Aorta (tissue), 5 donors: ENCODE measurements around the gene MUC4. TPM values are rescaled to one million over a fixed set of nuclear protein-coding genes. Genes with fewer than 3 reads are reported as not detected.
A peak's percentile ranks its signal among the peaks of the same experiment; 100 is the strongest.

Experiments
- ATAC-seq: fragments of 200-7000 bp; cut with Tn5 transposase; one replicate; pipeline ENCODE4 v1.9.1; 2022; ENCODE audit warnings: moderate library complexity; ENCODE audit not compliant: low FRiP score
- DNase-seq, 2 donors: peaks; one replicate each; pipeline ENCODE4 v3.0.0-alpha.2; 2020
- H3K27ac ChIP-seq, 2 donors: one replicate each; pipeline ENCODE4 v1.5.1; 2013; ENCODE audit warnings: low read length in 2 of 2, mild to moderate bottlenecking in 2 of 2, moderate library complexity in 2 of 2, control low read depth in 1 of 2, inconsistent platforms in 1 of 2, low read depth in 1 of 2
- H3K27me3 ChIP-seq, 2 donors: one replicate each; pipeline ENCODE4 v1.6.1; 2013; ENCODE audit warnings: control low read depth in 1 of 2, low read length in 1 of 2, mild to moderate bottlenecking in 1 of 2, moderate library complexity in 1 of 2; ENCODE audit not compliant: insufficient read depth in 2 of 2, control insufficient read depth in 1 of 2
- H3K36me3 ChIP-seq, 2 donors: one replicate each; pipeline ENCODE4 v1.6.1; 2013; ENCODE audit warnings: control low read depth in 1 of 2, low read length in 1 of 2, mild to moderate bottlenecking in 1 of 2; ENCODE audit not compliant: insufficient read depth in 2 of 2, control insufficient read depth in 1 of 2
- H3K4me1 ChIP-seq, 2 donors: one replicate each; pipeline ENCODE4 v1.6.1; 2013; ENCODE audit warnings: low read length in 2 of 2, control low read depth in 1 of 2, mild to moderate bottlenecking in 1 of 2, moderate library complexity in 1 of 2; ENCODE audit not compliant: insufficient read depth in 2 of 2, control insufficient read depth in 1 of 2
- H3K4me3 ChIP-seq, 2 donors: one replicate each; pipeline ENCODE4 v1.5.1; 2013; ENCODE audit warnings: low read length in 2 of 2, control low read depth in 1 of 2, mild to moderate bottlenecking in 1 of 2
- H3K9me3 ChIP-seq: one replicate; pipeline ENCODE4 v1.6.1; 2013; ENCODE audit warnings: mild to moderate bottlenecking, low read length; ENCODE audit not compliant: control insufficient read depth
- WGBS, 2 donors: extraction: QIAGEN DNeasy Blood & Tissue Kit; methylation state at CpG; one replicate each; pipeline ENCODE4 v1.1.7; 2013; 5-methylcytosine and 5-hydroxymethylcytosine counted together
- intact Hi-C, 2 donors: fragments of 100-400 bp; cut with DNase I; formaldehyde crosslinking; loops; one replicate each; pipeline versions ENCODE4 v1.14.2 to v1.15.0; 2022
- polyA plus RNA-seq, 2 donors: library from polyadenylated mRNA; stranded (reverse); fragments of 200-250 nt; gene quantifications; one replicate each; pipeline ENCODE4 v1.2.3, GENCODE V29; 2013
- total RNA-seq, 2 donors: library from RNA; stranded (reverse); fragmentation: NEBNext Ultra II Directional; extraction: Animal tissue kit (Norgen Biotek cat#: 25700); gene quantifications; one replicate each; pipeline ENCODE4 v1.2.1, GENCODE V29; 2021
- donor health status: healthy with polysubstance abuse.
- donor health status: Bipolar disorder and iron deficiency.
- donor health status: DM: no; HTN: no; CAD: no.
- donor health status: DM: no; HTN: no; CAD: no.
- donor health status: DM: yes; HTN: yes; CAD: no.

Gene MUC4
- total and polyA plus RNA-seq, 4 donors: 0.06 to 0.25 (median 0.08) TPM; not detected in 1

DNA sequence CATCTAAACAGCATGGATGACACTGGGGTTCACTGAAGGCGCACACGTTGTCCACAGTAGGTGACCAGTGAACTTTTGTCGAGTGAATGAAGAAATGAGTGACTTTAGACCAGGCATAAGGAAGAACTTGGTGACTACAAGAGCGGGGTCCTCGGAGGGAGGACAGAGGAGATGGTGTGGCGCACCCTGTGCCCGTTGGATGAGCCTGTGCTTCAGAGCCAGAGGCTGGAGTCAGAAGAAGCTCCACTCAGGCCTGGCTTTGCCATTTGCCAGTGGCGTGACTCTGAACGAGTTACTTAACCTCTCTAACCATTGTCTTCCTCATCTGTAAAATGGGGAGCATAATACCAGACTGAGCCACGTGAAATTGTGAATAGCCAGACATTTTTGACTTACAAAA is 42.2 kb downstream of the MUC4 start:
- Histone ChIP-seq H3K9me3 (no peaks in the 10 kb centered on the region), H3K4me3 (no peak overlapping the region), H3K36me3 (no peaks in the 10 kb centered on the region), H3K27ac (no peak overlapping the region), H3K4me1 (no peaks in the 10 kb centered on the region), H3K27me3 (no peaks in the 10 kb centered on the region)
- intact Hi-C loops: no loop called here
- no peak for ATAC-seq
- WGBS, 2 donors: 86 to 88% methylated on average over 10 of the region's 10 CpGs
- DNase-seq: peak; percentile 23 to 28

DNA sequence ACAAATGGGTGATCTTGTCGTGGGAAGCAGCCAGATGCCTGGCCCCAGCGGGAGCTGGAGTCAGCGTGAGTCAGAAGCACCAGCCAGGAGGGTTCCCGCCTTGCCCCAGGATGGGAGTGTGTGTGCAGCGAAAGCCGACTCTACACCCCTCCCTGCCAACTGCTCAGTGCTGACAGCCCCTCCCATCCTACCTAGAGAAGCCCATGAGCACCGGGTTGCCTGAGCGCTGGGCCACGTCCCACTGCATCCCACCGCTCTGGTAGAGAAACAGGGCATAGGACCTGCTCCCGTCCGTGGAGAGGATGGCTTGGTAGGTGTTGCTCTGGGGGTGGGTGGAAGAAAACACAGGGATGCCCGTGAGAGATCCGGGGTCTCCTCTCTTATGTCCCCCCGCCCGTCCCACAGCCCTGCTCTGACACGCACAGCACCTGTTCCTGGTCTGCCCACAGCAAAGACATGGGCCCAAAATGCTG is 42.9 kb downstream of the MUC4 start:
- ATAC-seq (peak; percentile 34), DNase-seq (peak; percentile 29 to 45)
- no peak overlapping the region for H3K4me3 ChIP-seq
- 73 to 75% methylated on average over 17 of the region's 17 CpGs for WGBS, 2 donors
- H3K4me1 ChIP-seq: no peaks in the 10 kb centered on the region
- no peaks in the 10 kb centered on the region for H3K9me3 ChIP-seq
- no peak overlapping the region for H3K27ac ChIP-seq
- no peaks in the 10 kb centered on the region for H3K36me3 ChIP-seq
- H3K27me3 ChIP-seq: no peaks in the 10 kb centered on the region
- intact Hi-C loops: no loop called here

DNA sequence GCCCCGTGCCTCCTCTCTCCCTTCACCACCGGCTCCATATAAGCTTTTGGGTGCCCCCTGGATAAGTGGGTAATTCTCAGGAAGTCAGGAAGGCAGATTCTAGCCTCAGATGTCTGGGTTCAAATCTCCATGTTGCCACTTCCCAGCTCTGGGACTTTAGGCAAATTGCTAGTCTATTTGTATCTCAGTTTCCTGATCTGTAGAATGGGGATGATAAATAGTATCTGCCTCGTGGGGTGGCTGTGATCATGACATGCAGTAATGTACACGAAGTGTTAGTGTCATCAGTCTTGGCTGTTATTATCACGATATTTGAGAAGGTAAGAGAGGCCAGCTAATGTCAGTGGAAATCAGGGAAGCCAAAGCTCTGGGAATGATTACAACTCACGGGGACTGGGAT is 43.3 kb downstream of the MUC4 start:
- 76 to 78% methylated on average over 6 of the region's 6 CpGs for WGBS, 2 donors
- H3K4me1 ChIP-seq: no peaks in the 10 kb centered on the region

DNA sequence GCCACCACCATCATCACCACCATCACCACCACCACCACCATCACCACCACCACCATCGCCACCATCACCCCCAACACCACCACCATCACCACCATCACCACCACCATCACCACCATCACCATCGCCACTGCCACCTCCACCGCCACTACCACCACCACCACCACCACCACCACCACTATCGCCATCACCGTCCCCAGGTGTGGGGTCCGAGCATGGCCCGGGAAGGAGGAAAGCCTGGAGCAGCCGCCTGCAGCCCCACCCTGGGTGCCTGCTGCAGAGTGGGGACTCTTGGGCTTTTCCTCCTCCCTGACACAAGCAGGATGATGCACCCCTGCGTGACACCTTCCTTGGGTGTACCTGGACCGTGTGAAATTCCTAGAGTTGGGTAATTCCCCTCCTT is 43.9 kb downstream of the MUC4 start:
- peak; percentile 8 to 41 for DNase-seq
- H3K4me3 ChIP-seq: no peak overlapping the region
- H3K4me1 ChIP-seq: no peaks in the 10 kb centered on the region
- no peak for ATAC-seq
- no peaks in the 10 kb centered on the region for H3K27me3 ChIP-seq
- H3K36me3 ChIP-seq: no peaks in the 10 kb centered on the region
- 77 to 78% methylated on average over 10 of the region's 10 CpGs for WGBS, 2 donors
- intact Hi-C loops: no loop called here
- no peaks in the 10 kb centered on the region for H3K9me3 ChIP-seq
- no peak overlapping the region for H3K27ac ChIP-seq

More for the DNA sequence above, 43.3 kb downstream of the MUC4 start:
- intact Hi-C loops: no loop called here
- Histone ChIP-seq H3K27ac (no peak overlapping the region), H3K36me3 (no peaks in the 10 kb centered on the region), H3K4me3 (no peak overlapping the region), H3K9me3 (no peaks in the 10 kb centered on the region), H3K27me3 (no peaks in the 10 kb centered on the region)
- DNase-seq (peak in 1 of 2 donors; percentile 1), ATAC-seq (no peak)

DNA sequence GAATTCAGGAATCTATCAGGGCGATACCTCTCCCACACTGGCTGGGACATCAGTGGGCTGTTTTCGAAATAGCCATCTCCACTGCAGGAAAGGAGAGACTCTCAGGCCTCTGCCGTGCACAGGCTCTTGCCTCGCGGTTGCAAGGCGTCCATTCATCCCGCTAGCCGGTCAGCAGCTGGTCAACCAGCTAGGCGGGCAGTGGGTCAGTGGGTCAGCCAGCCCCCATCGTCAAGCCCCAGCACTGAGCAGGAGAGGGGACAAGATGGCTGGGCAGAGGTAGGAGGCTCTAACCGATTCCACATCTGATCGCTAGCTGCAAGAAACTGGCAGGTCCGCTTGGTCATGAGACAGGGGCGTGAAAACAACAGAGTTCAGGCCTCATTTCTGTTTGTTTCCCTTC is 45.1 kb downstream of the MUC4 start:
- Histone ChIP-seq H3K4me3 (no peak overlapping the region), H3K27me3 (no peaks in the 10 kb centered on the region), H3K36me3 (no peaks in the 10 kb centered on the region), H3K9me3 (no peaks in the 10 kb centered on the region), H3K27ac (no peak overlapping the region), H3K4me1 (no peaks in the 10 kb centered on the region)
- intact Hi-C loops: no loop called here
- 92 to 96% methylated on average over 14 of the region's 14 CpGs for WGBS, 2 donors
- DNase-seq (peak; percentile 6 to 57), ATAC-seq (no peak)

DNA sequence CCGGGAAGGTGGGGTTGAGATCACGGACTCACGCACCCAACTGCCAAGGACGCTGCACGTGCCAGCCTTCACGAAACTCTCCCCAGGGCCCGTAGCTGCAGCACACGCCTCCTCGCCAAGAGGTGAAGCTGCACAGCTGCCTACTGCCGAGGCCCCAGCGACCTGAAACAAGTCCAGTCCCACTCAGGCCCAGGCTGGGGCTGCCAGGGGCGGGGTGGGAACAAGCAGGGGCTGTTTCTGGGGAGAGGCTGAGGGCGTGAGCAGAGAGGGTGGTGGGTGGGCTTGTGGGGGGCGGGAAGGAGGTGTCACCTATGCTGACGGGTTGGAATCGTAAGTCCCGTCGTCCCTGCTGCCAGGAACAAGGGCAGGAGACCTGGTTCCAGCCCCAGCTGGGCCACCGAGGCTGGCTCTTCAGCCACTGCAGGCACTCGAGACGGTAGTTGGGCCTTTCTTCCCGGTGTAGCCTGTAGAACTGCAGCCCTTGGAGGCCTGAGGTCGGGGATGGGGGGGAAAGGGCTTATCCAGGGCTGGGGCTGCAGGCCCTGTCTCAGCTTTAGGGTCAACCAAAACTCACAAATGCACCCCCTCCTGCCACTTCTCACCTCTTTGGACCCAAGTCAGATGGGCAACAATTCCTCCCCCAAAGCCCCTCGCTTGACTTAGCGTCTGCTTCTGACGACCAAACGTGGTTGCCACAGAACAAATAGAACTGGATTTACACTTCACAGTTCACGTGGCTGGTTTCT is 46.6 kb downstream of the MUC4 start:
- peak in 1 of 2 donors; percentile 71 for DNase-seq
- no peak for ATAC-seq
- 84 to 85% methylated on average over 24 to 28 of the region's 28 CpGs for WGBS, 2 donors

DNA sequence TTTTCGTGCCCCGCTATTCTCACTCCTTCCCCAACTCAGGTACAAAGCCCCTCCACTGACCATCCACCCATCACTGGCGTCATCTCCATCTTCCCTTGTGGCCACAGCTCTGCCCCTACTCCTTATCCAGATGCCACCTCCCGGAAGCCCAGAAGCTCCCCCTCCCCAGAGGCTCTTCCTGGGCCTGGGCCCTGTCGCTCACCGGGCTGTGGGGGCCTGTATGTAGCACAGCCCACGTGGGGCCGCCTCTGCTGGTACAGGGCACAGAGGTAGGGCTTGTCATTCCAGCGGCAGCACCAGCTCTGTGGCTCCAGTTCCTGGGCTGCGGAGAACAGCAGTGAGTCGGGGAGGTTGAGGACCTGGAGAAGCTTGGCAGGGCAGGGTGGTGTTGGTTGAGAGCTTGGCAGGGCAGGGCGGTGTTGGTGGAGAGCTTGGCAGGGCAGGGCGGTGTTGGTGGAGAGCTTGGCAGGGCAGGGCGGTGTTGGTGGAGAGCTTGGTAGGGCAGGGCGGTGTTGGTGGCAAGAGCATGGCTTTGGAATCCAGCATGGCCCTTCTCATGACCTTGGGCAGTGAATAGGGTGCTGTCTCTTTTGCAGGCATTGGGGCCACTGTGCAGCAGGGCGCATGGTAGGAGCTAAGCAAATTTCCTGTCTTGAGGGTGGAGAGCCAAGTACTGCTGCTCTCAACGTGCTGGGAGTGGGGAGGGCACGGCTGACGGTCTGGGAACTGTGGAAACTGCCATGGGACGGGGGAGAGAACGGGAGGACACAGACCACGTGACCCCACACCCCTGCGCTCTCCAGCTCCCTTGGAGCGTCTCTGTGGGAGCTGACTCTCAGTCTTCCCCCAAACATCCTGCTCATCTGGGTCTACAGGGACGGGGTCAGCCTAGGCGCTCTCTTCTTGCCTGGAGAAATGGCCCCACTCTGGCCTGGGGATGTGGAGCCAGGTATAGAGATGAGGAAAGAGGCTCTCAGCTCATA is 47.6 kb downstream of the MUC4 start:
- Histone ChIP-seq H3K4me1 (no peaks in the 10 kb centered on the region), H3K27ac (no peak overlapping the region), H3K4me3 (no peak overlapping the region), H3K9me3 (no peaks in the 10 kb centered on the region), H3K27me3 (no peaks in the 10 kb centered on the region), H3K36me3 (no peaks in the 10 kb centered on the region)
- DNase-seq: peak in 1 of 2 donors; percentile 50
- 77 to 81% methylated on average over 25 to 26 of the region's 26 CpGs for WGBS, 2 donors
- intact Hi-C loops: no loop called here
- ATAC-seq: no peak

More for the DNA sequence above, 46.6 kb downstream of the MUC4 start:
- Histone ChIP-seq H3K27ac (no peak overlapping the region), H3K27me3 (no peaks in the 10 kb centered on the region), H3K4me3 (no peak overlapping the region), H3K4me1 (no peaks in the 10 kb centered on the region), H3K36me3 (no peaks in the 10 kb centered on the region), H3K9me3 (no peaks in the 10 kb centered on the region)
- intact Hi-C loops: no loop called here

DNA sequence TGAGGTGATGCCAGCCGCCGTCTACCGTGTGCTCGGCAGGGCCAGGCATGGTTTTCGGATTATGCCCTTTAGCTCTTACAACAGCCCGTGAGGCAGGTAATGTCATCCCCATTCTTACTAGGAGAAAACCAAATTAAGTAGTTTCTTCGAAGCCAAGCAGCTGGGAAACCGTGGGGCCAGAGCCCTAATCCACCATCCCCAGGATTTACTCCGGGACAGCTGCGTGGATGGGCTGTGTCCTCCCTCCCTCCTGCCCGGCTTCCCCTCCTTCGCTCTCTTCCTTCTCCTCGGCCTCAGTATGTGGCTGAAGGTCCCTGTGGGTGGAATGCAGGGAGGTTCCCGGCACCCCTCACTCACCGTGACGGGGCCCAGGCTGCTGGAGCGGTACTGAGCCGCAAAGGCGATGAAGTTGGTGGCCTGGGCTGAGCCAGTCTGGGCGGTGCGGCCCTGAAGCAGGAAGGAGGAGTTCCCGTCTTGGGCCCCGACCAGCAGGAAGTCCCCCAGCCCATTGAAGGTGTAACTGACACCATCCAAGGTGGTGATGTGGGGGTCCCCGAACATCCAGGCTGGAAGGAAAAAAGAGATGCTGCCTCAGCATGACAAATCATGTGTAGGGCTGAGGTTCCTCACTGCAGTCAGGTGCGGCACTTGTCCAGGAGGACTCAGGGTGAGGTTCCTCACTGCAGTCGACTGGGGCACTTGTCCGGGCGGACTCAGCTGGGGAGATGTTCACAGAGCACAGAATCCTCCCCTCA is 48.5 kb downstream of the MUC4 start:
- intact Hi-C loops: no loop called here

More for the DNA sequence above, 48.5 kb downstream of the MUC4 start:
- H3K27ac ChIP-seq: no peak overlapping the region
- peak in 1 of 2 donors; percentile 67 for DNase-seq
- whole genome bisulfite sequencing, 2 donors: 82 to 87% methylated on average over 28 of the region's 28 CpGs
- H3K27me3 ChIP-seq: no peaks in the 10 kb centered on the region
- no peaks in the 10 kb centered on the region for H3K36me3 ChIP-seq
- H3K9me3 ChIP-seq: no peaks in the 10 kb centered on the region
- H3K4me3 ChIP-seq: no peak overlapping the region
- no peaks in the 10 kb centered on the region for H3K4me1 ChIP-seq
- ATAC-seq: no peak
